H1 (cell line): ENCODE data around the gene GAK. TPM values are rescaled to one million over a fixed set of nuclear protein-coding genes. Genes with fewer than 3 reads are reported as not detected.

Source experiments
- CTCF ChIA-PET: fragments of 300-600 bp; sonication (Branson Sonifier 250); formaldehyde crosslinking; loops from one replicate; lab custom pipeline; 2021; ENCODE audit not compliant: partially characterized antibody; lab: Charles Lee
- POLR2A ChIA-PET: fragments of 300-600 bp; sonication (Branson Sonifier 250); formaldehyde crosslinking; loops from one replicate; lab custom pipeline; 2021; ENCODE audit warnings: inconsistent platforms; ENCODE audit not compliant: partially characterized antibody; lab: Charles Lee
- DNase-seq, 2 experiments: peaks; one replicate each; pipeline versions ENCODE4 v3.0.0 to v3.0.0-alpha.2; 2010 to 2022; ENCODE audit warnings: low spot score in 2 of 2, low read depth in 1 of 2, mixed read lengths in 1 of 2
- FAIRE-seq: peaks from 2 replicates; lab custom pipeline; 2011; peaks lifted over from hg19 to GRCh38; lab: Jason Lieb, UNC
- H2AFZ ChIP-seq: 2 replicates; pipeline ENCODE4 v1.8.1; 2012; ENCODE audit warnings: low read length, inconsistent platforms
- H2AK5ac ChIP-seq: 2 replicates; pipeline ENCODE4 v1.6.1; 2013; ENCODE audit warnings: low read depth, low read length
- H2BK120ac ChIP-seq: replicated peaks from 2 replicates; pipeline ENCODE3; 2013; ENCODE audit warnings: low read depth, low read length, inconsistent platforms
- H2BK12ac ChIP-seq: 2 replicates; pipeline ENCODE4 v1.6.1; 2013; ENCODE audit warnings: low read depth, low read length
- H2BK15ac ChIP-seq: 2 replicates; pipeline ENCODE4 v1.6.1; 2013; ENCODE audit warnings: low read length
- H2BK20ac ChIP-seq: 2 replicates; pipeline ENCODE4 v1.6.1; 2013; ENCODE audit warnings: low read length
- H2BK5ac ChIP-seq: 2 replicates; pipeline ENCODE4 v1.6.1; 2013; ENCODE audit warnings: low read depth, low read length
- H3K14ac ChIP-seq: 2 replicates; pipeline ENCODE4 v1.6.1; 2013; ENCODE audit warnings: inconsistent platforms; ENCODE audit not compliant: insufficient read length
- H3K18ac ChIP-seq: 2 replicates; pipeline ENCODE4 v1.6.1; 2013; ENCODE audit warnings: low read length; ENCODE audit errors: extremely low read depth
- H3K23ac ChIP-seq: 2 replicates; pipeline ENCODE4 v1.6.1; 2013; ENCODE audit warnings: inconsistent platforms; ENCODE audit not compliant: insufficient read length
- H3K23me2 ChIP-seq: 2 replicates; pipeline ENCODE4 v1.6.1; 2013; ENCODE audit warnings: low read depth, low read length
- H3K27ac ChIP-seq: 2 replicates; pipeline ENCODE4 v1.6.1; 2011; ENCODE audit warnings: low read depth, low read length, inconsistent platforms
- H3K27me3 ChIP-seq, 4 experiments: replicated peaks in 1 of 4; 1 replicate in 1 of 4; 2 replicates in 3 of 4; pipeline versions ENCODE4 v1.6.1 to v1.8.1; 2011 to 2013; ENCODE audit warnings: low read length in 3 of 4, mild to moderate bottlenecking in 3 of 4, inconsistent platforms in 2 of 4, mixed read lengths in 2 of 4, moderate library complexity in 1 of 4; ENCODE audit not compliant: control insufficient read depth in 3 of 4, insufficient read depth in 3 of 4; ENCODE audit errors: extremely low read depth in 1 of 4
- H3K36me3 ChIP-seq, 4 experiments: 2 replicates each; pipeline versions ENCODE4 v1.6.1 to v1.8.1; 2011 to 2013; ENCODE audit warnings: mild to moderate bottlenecking in 4 of 4, low read length in 3 of 4, moderate library complexity in 2 of 4, control low read depth in 1 of 4, inconsistent platforms in 1 of 4; ENCODE audit not compliant: insufficient read depth in 4 of 4, control insufficient read depth in 2 of 4
- H3K4ac ChIP-seq: replicated peaks from 2 replicates; pipeline ENCODE3; 2013; ENCODE audit warnings: low read length, low read depth, mixed read lengths, inconsistent platforms; ENCODE audit not compliant: insufficient read length
- H3K4me1 ChIP-seq, 4 experiments: replicated peaks in 1 of 4; 1 replicate in 1 of 4; 2 replicates in 3 of 4; pipeline versions ENCODE4 v1.6.1 to v1.8.1; 2011 to 2013; ENCODE audit warnings: low read length in 3 of 4, inconsistent platforms in 2 of 4, mixed read lengths in 1 of 4; ENCODE audit not compliant: insufficient read depth in 4 of 4, control insufficient read depth in 3 of 4
- H3K4me2 ChIP-seq, 2 experiments: 2 replicates each; pipeline versions ENCODE4 v1.6.1 to v1.8.1; 2011 to 2013; ENCODE audit warnings: low read depth in 2 of 2, low read length in 2 of 2, control low read depth in 1 of 2, inconsistent platforms in 1 of 2, mild to moderate bottlenecking in 1 of 2; ENCODE audit not compliant: insufficient read depth in 1 of 2
- H3K4me3 ChIP-seq, 4 experiments: fragments of 200-600, 300-600 bp in 1 of 4; sonication (generic), shearing (Covaris generic), sonication (Bioruptor Twin) in 1 of 4; 2 replicates each; pipeline versions ENCODE4 v1.5.1 to v1.8.1; 2011 to 2016; ENCODE audit warnings: low read length in 4 of 4, low read depth in 3 of 4, control low read depth in 2 of 4, inconsistent platforms in 2 of 4, mild to moderate bottlenecking in 2 of 4, mixed read lengths in 1 of 4, moderate library complexity in 1 of 4; ENCODE audit not compliant: insufficient read depth in 2 of 4; ENCODE audit errors: extremely low read depth in 1 of 4
- H3K56ac ChIP-seq: replicated peaks from 2 replicates; pipeline ENCODE3; 2013; ENCODE audit warnings: low read depth, mild to moderate bottlenecking, mixed read lengths, low read length, inconsistent platforms; ENCODE audit not compliant: insufficient read length
- H3K79me1 ChIP-seq: 2 replicates; pipeline ENCODE4 v1.6.1; 2013; ENCODE audit warnings: low read depth, low read length, control low read depth
- H3K79me2 ChIP-seq, 2 experiments: 2 replicates each; pipeline versions ENCODE4 v1.6.1 to v1.8.1; 2012 to 2013; ENCODE audit warnings: low read length in 2 of 2, mild to moderate bottlenecking in 2 of 2, inconsistent platforms in 1 of 2; ENCODE audit not compliant: insufficient read depth in 2 of 2, control insufficient read depth in 1 of 2
- H3K9ac ChIP-seq, 4 experiments: replicated peaks in 1 of 4; 1 replicate in 1 of 4; 2 replicates in 3 of 4; pipeline versions ENCODE4 v1.6.1 to v1.8.1; 2011 to 2013; ENCODE audit warnings: low read depth in 3 of 4, low read length in 3 of 4, control low read depth in 2 of 4, mild to moderate bottlenecking in 2 of 4, moderate library complexity in 2 of 4, inconsistent platforms in 1 of 4; ENCODE audit errors: extremely low read depth in 1 of 4
- H3K9me3 ChIP-seq, 2 experiments: 2 replicates each; pipeline versions ENCODE4 v1.6.1 to v1.8.1; 2012 to 2013; ENCODE audit warnings: mild to moderate bottlenecking in 2 of 2, moderate library complexity in 2 of 2, control low read depth in 1 of 2, inconsistent platforms in 1 of 2, low read depth in 1 of 2, low read length in 1 of 2, mixed read lengths in 1 of 2; ENCODE audit not compliant: insufficient read depth in 2 of 2
- H4K20me1 ChIP-seq, 2 experiments: replicated peaks in 1 of 2; 2 replicates each; pipeline versions ENCODE3 to v1.8.1; 2011 to 2013; ENCODE audit warnings: inconsistent platforms in 2 of 2, low read length in 2 of 2, mild to moderate bottlenecking in 1 of 2; ENCODE audit not compliant: insufficient read depth in 2 of 2, control insufficient read depth in 1 of 2
- H4K5ac ChIP-seq: 2 replicates; pipeline ENCODE4 v1.6.1; 2013; ENCODE audit warnings: low read length, low read depth, mixed read lengths, inconsistent platforms; ENCODE audit not compliant: insufficient read length
- H4K8ac ChIP-seq: 2 replicates; pipeline ENCODE4 v1.8.0; 2013; ENCODE audit warnings: mild to moderate bottlenecking, moderate library complexity, low read length, inconsistent platforms; ENCODE audit not compliant: insufficient read depth; ENCODE audit errors: extremely low read depth
- H4K91ac ChIP-seq: replicated peaks from 2 replicates; pipeline ENCODE3; 2013; ENCODE audit warnings: low read length, mixed read lengths, inconsistent platforms; ENCODE audit not compliant: insufficient read length
- ATF3 ChIP-seq: IDR thresholded peaks from 2 replicates; pipeline ENCODE4 v1.6.1; 2011; ENCODE audit warnings: low read depth, mild to moderate bottlenecking, low read length; ENCODE audit not compliant: insufficient read depth
- CHD2 ChIP-seq: IDR thresholded peaks from 2 replicates; pipeline ENCODE4 v1.6.1; 2012; ENCODE audit warnings: low read length, improper control_type of control experiment
- MAX ChIP-seq: IDR thresholded peaks from 2 replicates; pipeline ENCODE4 v1.6.1; 2012; ENCODE audit warnings: inconsistent platforms
- RNF2 ChIP-seq: fragments of 200-900, 300-1000 bp; sonication (generic); IDR thresholded peaks from 2 replicates; pipeline ENCODE4 v1.7.1; 2016; ENCODE audit warnings: borderline replicate concordance, low read depth, mild to moderate bottlenecking, antibody characterized with exemption, low read length; ENCODE audit not compliant: poor library complexity, severe bottlenecking; ENCODE audit errors: missing control alignments
- SRF ChIP-seq: IDR thresholded peaks from 2 replicates; pipeline ENCODE4 v1.6.1; 2011; ENCODE audit warnings: mild to moderate bottlenecking, low read depth, low read length, moderate library complexity
- TBP ChIP-seq: IDR thresholded peaks from 2 replicates; pipeline ENCODE4 v1.6.1; 2011; ENCODE audit warnings: low read depth, low read length, improper control_type of control experiment
- YY1 ChIP-seq: IDR thresholded peaks from 2 replicates; pipeline ENCODE4 v1.6.1; 2011; ENCODE audit warnings: low read depth, mild to moderate bottlenecking, low read length
- WGBS, 2 experiments: shearing (Covaris generic) in 1 of 2; methylation state at CpG; one replicate each; pipeline versions ENCODE4 v1.1.6 to v1.1.7; 2013 to 2015; ENCODE audit warnings: low lambda C conversion rate in 2 of 2, mixed read lengths in 2 of 2, inconsistent platforms in 1 of 2, low coverage in 1 of 2, missing lambda C conversion rate in 1 of 2; ENCODE audit not compliant: insufficient replicate concordance in 2 of 2, insufficient coverage in 1 of 2, insufficient read length in 1 of 2; ENCODE audit errors: extremely low coverage in 1 of 2, missing lambda C conversion rate in 1 of 2; 5-methylcytosine and 5-hydroxymethylcytosine counted together
- long read RNA-seq, 2 experiments: library from RNA in 1 of 2; library from capped mRNA in 1 of 2; stranded (forward); transcript quantifications; one replicate each; pipeline ENCODE4 v2.0.0, GENCODE V29; 2021; ENCODE audit warnings: inconsistent platforms in 1 of 2
- polyA minus RNA-seq, 3 experiments: library from RNA; depleted of rRNA, polyadenylated mRNA; stranded (reverse); fragments of >200 nt; gene quantifications; 1 replicate in 2 of 3; 2 replicates in 1 of 3; pipeline ENCODE4 v1.2.3, GENCODE V29; 2011
- polyA plus RNA-seq, 7 experiments: library from polyadenylated mRNA; depleted of rRNA in 3 of 7; stranded (reverse) in 5 of 7; unstranded in 2 of 7; fragments of >200 nt in 5 of 7; fragments of 200-250 nt in 2 of 7; gene quantifications; 1 replicate in 5 of 7; 2 replicates in 1 of 7; 4 replicates in 1 of 7; pipeline versions ENCODE4 v1.2.1 to v1.2.3, GENCODE V29; 2011 to 2013; ENCODE audit warnings: missing spikeins in 2 of 7, mixed read lengths in 2 of 7
- total RNA-seq: library from RNA; stranded (reverse); fragmentation: NEBNext Ultra II Directional; extraction: Animal tissue kit (Norgen Biotek cat#: 25700); gene quantifications from 2 replicates; pipeline ENCODE4 v1.2.1, GENCODE V29; 2021

The GAK gene
- total RNA-seq: 70.8 and 76.9 TPM in 2 replicates
- 31.5 and 50.3 TPM in 2 replicates for polyA plus RNA-seq (2011; rRNA removed)
- 29.0 TPM for polyA plus RNA-seq (2011; cell fraction: cytosol; rRNA removed)
- 130 TPM for polyA plus RNA-seq (2011; cell fraction: nucleus; rRNA removed)
- polyA plus RNA-seq (2012, experiment 1 of 2): 42.1 to 71.0 TPM (median 63.2 TPM) in 4 replicates
- polyA plus RNA-seq (2012, experiment 2 of 2): 48.2 TPM
- polyA plus RNA-seq (2013, experiment 1 of 2): 54.1 TPM
- polyA plus RNA-seq (2013, experiment 2 of 2): 49.8 TPM
- 37.0 and 38.9 TPM in 2 replicates for polyA minus RNA-seq (2011; rRNA and poly(A)+ RNA removed)
- 24.0 TPM for polyA minus RNA-seq (2011; cell fraction: cytosol; rRNA and poly(A)+ RNA removed)
- polyA minus RNA-seq (2011; cell fraction: nucleus; rRNA and poly(A)+ RNA removed): 61.0 TPM
- long read RNA-seq, experiment 1, partial matches to known transcripts: 8 of 18 reads
- long read RNA-seq, experiment 1, other reads (novel, unspliced or antisense): 2 of 18 reads
- long read RNA-seq, experiment 2: 0 reads

- Histone ChIP-seq H2AK5ac (no peak within 1 kb of the TSS), H4K5ac (peak within 1 kb of the TSS; percentile 77), H4K20me1 (peaks cover 7 to 8% of the 10 kb centered on the region in 2 experiments), H3K23me2 (peaks cover 14% of the 10 kb centered on the region; the same call in 1 of the 2 replicates), H3K18ac (peak within 1 kb of the TSS; percentile 48; the same call in 1 of the 2 replicates), H2BK120ac (no peak within 1 kb of the TSS), H3K27me3 (no peaks in the 10 kb centered on the region), H3K4me2 (peak within 1 kb of the TSS; percentile 61 to 97), H3K36me3 (no peaks in the 10 kb centered on the region), H3K4ac (peak within 1 kb of the TSS; percentile 91), H3K4me3 (peak within 1 kb of the TSS; percentile 86 to 96 (median 90)), H2BK5ac (peak within 1 kb of the TSS; percentile 92), H3K14ac (no peak within 1 kb of the TSS), H3K23ac (no peak within 1 kb of the TSS), H3K27ac (peak within 1 kb of the TSS; percentile 75), H3K79me1 (peaks cover 13% of the 10 kb centered on the region), H3K79me2 (peaks cover 16 to 39% of the 10 kb centered on the region in 2 experiments), H3K9ac (peak within 1 kb of the TSS; percentile 77 to 97 (median 84)), H2BK12ac (peak within 1 kb of the TSS; percentile 39; the same call in 1 of the 2 replicates), H3K56ac (peak within 1 kb of the TSS; percentile 95), H4K8ac (peak within 1 kb of the TSS; percentile 95), H3K9me3 (no peaks in the 10 kb centered on the region), H2BK20ac (no peak within 1 kb of the TSS), H2AFZ (peak within 1 kb of the TSS; percentile 80), H2BK15ac (no peak within 1 kb of the TSS), H3K4me1 (peaks cover 0 to 8% (median 4%) of the 10 kb centered on the region in 4 experiments; a peak in 4 of 7 replicates), H4K91ac (peak within 1 kb of the TSS; percentile 81)
- ChIA-PET CTCF (interaction anchor here (0.6 to 1.7 kb wide), 6 partner anchors 10 to 478 kb away, joined by 3 to 4 read pairs (median 4); no protein-coding TSS in a partner anchor), POLR2A (interaction anchor here (0.6 to 1.5 kb wide), 8 partner anchors 11 to 124 kb away, joined by 3 to 5 read pairs (median 4); no protein-coding TSS in a partner anchor)
- DNase-seq (peak; percentile 82 to 97), FAIRE-seq (no peak)
- WGBS, 2 experiments: 1% methylated on average over 86 of the region's 99 CpGs; no CpG with 5 or more reads in 1 of the 2 experiments
- TF ChIP-seq YY1 (peak; percentile 69; the same call in 1 of the 2 replicates), SRF (no peak), RNF2 (no peak), MAX (peak; percentile 91), TBP (peak; percentile 61; the same call in 1 of the 2 replicates), CHD2 (no peak), ATF3 (peak; percentile 69; the same call in 1 of the 2 replicates)
Measured at GRCh38 chr4:931960-932712, at the start of gene GAK, which contains the start of gene TMEM175. GAK (minus strand) TSS chr4:932316; CDS start chr4:932187, 129 bp downstream. TMEM175 (plus strand) TSS chr4:932460; CDS start chr4:947740, 15,280 bp downstream.
